A549 (cell line): ENCODE data around the gene CDH6. TPM values are rescaled to one million over a fixed set of nuclear protein-coding genes. Genes with fewer than 3 reads are reported as not detected.

Experiments used
- ATAC-seq, 2 experiments: fragments of 200-7000 bp in 1 of 2; fragments of >200 bp in 1 of 2; cut with Nextera tagmentation in 1 of 2; cut with Tn5 transposase in 1 of 2; 3 replicates each; pipeline versions ENCODE4 v1.8.0 to v1.9.1; 2018 to 2020; ENCODE audit warnings: mild to moderate bottlenecking in 1 of 2, moderate library complexity in 1 of 2
- CTCF ChIA-PET: fragments of 300-600 bp; sonication (Branson Sonifier 250); formaldehyde crosslinking; extraction: SDS; loops from one replicate; lab custom pipeline; 2021; ENCODE audit warnings: antibody characterized with exemption, inconsistent platforms; lab: Yijun Ruan, JAX
- POLR2A ChIA-PET: fragments of 350-600 bp; formaldehyde crosslinking; extraction: SDS; loops from one replicate; lab custom pipeline; 2021; ENCODE audit warnings: antibody characterized with exemption, inconsistent platforms; lab: Yijun Ruan, JAX
- DNase-seq, 2 experiments: peaks; one replicate each; pipeline versions ENCODE4 v3.0.0 to v3.0.0-alpha.2; 2011 to 2016; ENCODE audit warnings: low read depth in 1 of 2, low spot score in 1 of 2
- FAIRE-seq: peaks from 2 replicates; lab custom pipeline; 2011; peaks lifted over from hg19 to GRCh38; lab: Jason Lieb, UNC
- H3K27ac ChIP-seq, 2 experiments: fragments of >200 bp; sonication (Bioruptor Twin); formaldehyde crosslinking; 3 replicates each; pipeline ENCODE4 v1.5.1; 2016 to 2017
- H3K4me1 ChIP-seq: fragments of >200 bp; sonication (Bioruptor Twin); formaldehyde crosslinking; 3 replicates; pipeline ENCODE4 v1.6.1; 2016
- H3K4me2 ChIP-seq: fragments of >200 bp; sonication (Bioruptor Twin); formaldehyde crosslinking; 3 replicates; pipeline ENCODE4 v1.6.1; 2016
- H3K4me3 ChIP-seq: fragments of >200 bp; sonication (Bioruptor Twin); formaldehyde crosslinking; 3 replicates; pipeline ENCODE4 v1.5.1; 2016
- H3K9me3 ChIP-seq: fragments of >200 bp; sonication (Bioruptor Twin); formaldehyde crosslinking; 3 replicates; pipeline ENCODE4 v1.6.1; 2016
- BCL3 ChIP-seq: fragments of >200 bp; sonication (Bioruptor Twin); formaldehyde crosslinking; IDR thresholded peaks from 3 replicates; pipeline ENCODE4 v1.6.1; 2016
- CBX2 ChIP-seq: fragments of 200-600 bp; sonication (generic); IDR thresholded peaks from 2 replicates; pipeline ENCODE4 v1.6.1; 2016; ENCODE audit warnings: low read depth, mild to moderate bottlenecking, borderline replicate concordance
- CEBPB ChIP-seq, 2 experiments: fragments of >200 bp in 1 of 2; sonication (Bioruptor Twin) in 1 of 2; formaldehyde crosslinking in 1 of 2; IDR thresholded peaks; 2 replicates each; pipeline ENCODE4 v1.6.1; 2012 to 2016
- CHD4 ChIP-seq: fragments of 200-600 bp; sonication (generic); IDR thresholded peaks from 2 replicates; pipeline ENCODE4 v1.6.1; 2016; ENCODE audit warnings: antibody characterized with exemption, mild to moderate bottlenecking, borderline replicate concordance
- ESRRA ChIP-seq: fragments of 150-350 bp; IDR thresholded peaks from 2 replicates; pipeline ENCODE4 v1.6.1; 2014; ENCODE audit warnings: mild to moderate bottlenecking, low read length, borderline replicate concordance
- FOSB ChIP-seq: fragments of 250-450 bp; sonication (Bioruptor Pico); IDR thresholded peaks from 2 replicates; pipeline ENCODE4 v1.5.0; 2020; ENCODE audit warnings: mild to moderate bottlenecking, moderate library complexity
- FOSL2 ChIP-seq, 2 experiments: fragments of 450-650 bp in 1 of 2; fragments of >200 bp in 1 of 2; sonication (Bioruptor Twin) in 1 of 2; formaldehyde crosslinking; IDR thresholded peaks; 2 replicates each; pipeline versions ENCODE4 v1.5.0 to v1.6.1; 2016 to 2020; ENCODE audit warnings: mild to moderate bottlenecking in 1 of 2, moderate library complexity in 1 of 2
- HDAC2 ChIP-seq: fragments of 200-600 bp; sonication (generic); IDR thresholded peaks from 2 replicates; pipeline ENCODE4 v1.6.1; 2016
- HEYL ChIP-seq: fragments of 250-450 bp; sonication (Bioruptor Pico); IDR thresholded peaks from 2 replicates; pipeline ENCODE4 v1.8.0; 2021; ENCODE audit warnings: mild to moderate bottlenecking, moderate library complexity
- HOXB5 ChIP-seq: fragments of 250-450 bp; sonication (Bioruptor Pico); IDR thresholded peaks from 2 replicates; pipeline ENCODE4 v1.5.0; 2020; ENCODE audit warnings: mild to moderate bottlenecking, moderate library complexity
- JUN ChIP-seq, 2 experiments: fragments of >200 bp; sonication (Bioruptor Twin); formaldehyde crosslinking; IDR thresholded peaks; 2 replicates in 1 of 2; 3 replicates in 1 of 2; pipeline ENCODE4 v1.6.1; 2016 to 2017
- KDM5A ChIP-seq: fragments of 200-600 bp; sonication (generic); IDR thresholded peaks from 2 replicates; pipeline ENCODE4 v1.6.1; 2016; ENCODE audit warnings: antibody characterized with exemption, mild to moderate bottlenecking
- MAFK ChIP-seq: fragments of 450-650 bp; IDR thresholded peaks from 2 replicates; pipeline ENCODE4 v1.6.1; 2014; ENCODE audit not compliant: partially characterized antibody
- MAZ ChIP-seq: fragments of 150-350 bp; IDR thresholded peaks from 2 replicates; pipeline ENCODE4 v1.6.1; 2014; ENCODE audit warnings: antibody characterized with exemption, low read depth, low read length, borderline replicate concordance
- NFE2L2 ChIP-seq: fragments of 150-350 bp; conservative IDR thresholded peaks from 2 replicates; pipeline ENCODE4 v1.6.1; 2014; ENCODE audit warnings: low read length
- NR3C1 ChIP-seq: fragments of >200 bp; sonication (Bioruptor Twin); formaldehyde crosslinking; IDR thresholded peaks from 3 replicates; pipeline ENCODE4 v1.6.1; 2017
- PHF8 ChIP-seq: fragments of 200-600 bp; sonication (generic); IDR thresholded peaks from 2 replicates; pipeline ENCODE4 v1.6.1; 2016; ENCODE audit warnings: low read depth, mild to moderate bottlenecking, antibody characterized with exemption, moderate library complexity, borderline replicate concordance
- POLR2A ChIP-seq: IDR thresholded peaks from 2 replicates; pipeline ENCODE4 v1.6.1; 2012; ENCODE audit warnings: mild to moderate bottlenecking, low read length
- RCOR1 ChIP-seq: fragments of 150-350 bp; IDR thresholded peaks from 2 replicates; pipeline ENCODE4 v1.6.1; 2014; ENCODE audit warnings: antibody characterized with exemption, low read length, low read depth
- SMC3 ChIP-seq: fragments of >200 bp; sonication (Bioruptor Twin); formaldehyde crosslinking; IDR thresholded peaks from 3 replicates; pipeline ENCODE4 v1.6.1; 2018; ENCODE audit warnings: inconsistent platforms
- SREBF2 ChIP-seq: fragments of 450-650 bp; IDR thresholded peaks from 2 replicates; pipeline ENCODE4 v1.6.1; 2014; ENCODE audit warnings: mild to moderate bottlenecking, moderate library complexity
- TFCP2L1 ChIP-seq: fragments of 250-450 bp; sonication (Bioruptor Pico); IDR thresholded peaks from 2 replicates; pipeline ENCODE4 v1.5.0; 2021; ENCODE audit warnings: mild to moderate bottlenecking
- ZSCAN20 ChIP-seq: fragments of 250-450 bp; sonication (Bioruptor Pico); IDR thresholded peaks from 2 replicates; pipeline ENCODE4 v1.8.0; 2022; ENCODE audit warnings: mild to moderate bottlenecking, moderate library complexity
- WGBS: methylation state at CpG from one replicate; pipeline ENCODE4 v1.1.6; 2017; ENCODE audit errors: missing lambda C conversion rate; 5-methylcytosine and 5-hydroxymethylcytosine counted together
- polyA plus RNA-seq, 4 experiments: library from polyadenylated mRNA; depleted of rRNA in 3 of 4; stranded (reverse); fragments of >200 nt; fragmentation: RNase III in 1 of 4; extraction: RNeasy Plus Mini Kit Qiagen cat#74134 plus additional on column Dnase treatment in 1 of 4; gene quantifications; 2 replicates in 3 of 4; 3 replicates in 1 of 4; pipeline ENCODE4 v1.2.3, GENCODE V29; 2011 to 2017
- TF ChIP-seq, protein P1 (sequence below): fragments of 200-600 bp; sonication (generic); IDR thresholded peaks from 2 replicates; pipeline ENCODE4 v1.6.1; 2016; ENCODE audit warnings: antibody characterized with exemption, mild to moderate bottlenecking, moderate library complexity
- TF ChIP-seq, protein P2 (sequence below): IDR thresholded peaks from 2 replicates; pipeline ENCODE4 v1.6.1; 2012; ENCODE audit warnings: low read depth, borderline replicate concordance
- TF ChIP-seq, protein P3 (sequence below): IDR thresholded peaks from 2 replicates; pipeline ENCODE4 v1.6.1; 2012

Gene CDH6
- polyA plus RNA-seq, 2 of the 4 experiments (the other 2 are of a cell fraction), result 0.25 to 0.61 TPM

DNA sequence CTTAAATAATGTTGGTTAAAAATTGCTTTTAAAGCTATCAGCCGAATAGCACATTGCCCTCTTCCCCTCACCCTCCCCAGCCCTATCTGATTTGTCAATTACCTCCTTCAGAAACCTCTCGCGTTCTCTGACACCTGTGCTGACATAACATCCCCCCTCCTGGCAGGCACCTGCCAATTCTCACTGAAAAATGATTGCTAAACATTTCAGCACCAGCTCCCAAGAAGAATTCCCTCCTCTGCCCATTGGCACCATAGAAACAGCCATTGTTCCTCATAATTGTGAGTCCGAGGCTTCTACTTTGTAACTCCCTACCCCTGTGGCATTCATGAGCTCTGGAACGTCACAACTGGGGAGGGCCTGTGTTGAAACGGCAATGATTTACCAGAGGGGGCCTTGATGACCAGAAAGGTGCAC, 20.2 kb downstream of the CDH6 start:
- H3K27ac ChIP-seq, result no peak overlapping the region
- ChIA-PET CTCF (interaction anchor here (2.5 kb wide), 1 partner anchor 18 kb away, joined by 11 read pairs; no protein-coding TSS in a partner anchor), POLR2A (no interaction called here)
- DNase-seq (no peak), FAIRE-seq (no peak), ATAC-seq (no peak)
- 48% methylated on average over 6 of the region's 6 CpGs for WGBS
- no peak overlapping the region for H3K4me3 ChIP-seq
- no peaks in the 10 kb centered on the region for H3K9me3 ChIP-seq
- TF ChIP-seq TFCP2L1 (CRISPR knock-in tag) (no peak), CHD4 (no peak), HDAC2 (no peak), NFE2L2 (no peak), FOSB (no peak), POLR2A (no peak), HOXB5 (CRISPR knock-in tag) (no peak), ZSCAN20 (no peak), CEBPB (IDR thresholded peaks at IDR 0.05) (no peak), ESRRA (no peak)
- TF ChIP-seq, protein P1, sequence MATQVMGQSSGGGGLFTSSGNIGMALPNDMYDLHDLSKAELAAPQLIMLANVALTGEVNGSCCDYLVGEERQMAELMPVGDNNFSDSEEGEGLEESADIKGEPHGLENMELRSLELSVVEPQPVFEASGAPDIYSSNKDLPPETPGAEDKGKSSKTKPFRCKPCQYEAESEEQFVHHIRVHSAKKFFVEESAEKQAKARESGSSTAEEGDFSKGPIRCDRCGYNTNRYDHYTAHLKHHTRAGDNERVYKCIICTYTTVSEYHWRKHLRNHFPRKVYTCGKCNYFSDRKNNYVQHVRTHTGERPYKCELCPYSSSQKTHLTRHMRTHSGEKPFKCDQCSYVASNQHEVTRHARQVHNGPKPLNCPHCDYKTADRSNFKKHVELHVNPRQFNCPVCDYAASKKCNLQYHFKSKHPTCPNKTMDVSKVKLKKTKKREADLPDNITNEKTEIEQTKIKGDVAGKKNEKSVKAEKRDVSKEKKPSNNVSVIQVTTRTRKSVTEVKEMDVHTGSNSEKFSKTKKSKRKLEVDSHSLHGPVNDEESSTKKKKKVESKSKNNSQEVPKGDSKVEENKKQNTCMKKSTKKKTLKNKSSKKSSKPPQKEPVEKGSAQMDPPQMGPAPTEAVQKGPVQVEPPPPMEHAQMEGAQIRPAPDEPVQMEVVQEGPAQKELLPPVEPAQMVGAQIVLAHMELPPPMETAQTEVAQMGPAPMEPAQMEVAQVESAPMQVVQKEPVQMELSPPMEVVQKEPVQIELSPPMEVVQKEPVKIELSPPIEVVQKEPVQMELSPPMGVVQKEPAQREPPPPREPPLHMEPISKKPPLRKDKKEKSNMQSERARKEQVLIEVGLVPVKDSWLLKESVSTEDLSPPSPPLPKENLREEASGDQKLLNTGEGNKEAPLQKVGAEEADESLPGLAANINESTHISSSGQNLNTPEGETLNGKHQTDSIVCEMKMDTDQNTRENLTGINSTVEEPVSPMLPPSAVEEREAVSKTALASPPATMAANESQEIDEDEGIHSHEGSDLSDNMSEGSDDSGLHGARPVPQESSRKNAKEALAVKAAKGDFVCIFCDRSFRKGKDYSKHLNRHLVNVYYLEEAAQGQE, result no peak
- H3K4me2 ChIP-seq, result no peak overlapping the region
- no peaks in the 10 kb centered on the region for H3K4me1 ChIP-seq

- Histone ChIP-seq H3K9me3 (no peaks in the 10 kb centered on the region), H3K4me1 (no peaks in the 10 kb centered on the region), H3K4me3 (no peak overlapping the region), H3K27ac (no peak overlapping the region), H3K4me2 (no peak overlapping the region)
- POLR2A ChIA-PET, result no interaction called here
- FAIRE-seq (no peak), DNase-seq (no peak), ATAC-seq (no peak)
- 37% methylated on average over 3 of the region's 3 CpGs for WGBS
- CTCF ChIA-PET, result interaction anchor here (2.5 kb wide), 1 partner anchor 18 kb away, joined by 11 read pairs; no protein-coding TSS in a partner anchor
- TF ChIP-seq FOSL2 (IDR thresholded peaks at IDR 0.05) (no peak), FOSL2 (CRISPR knock-in tag; IDR thresholded peaks at IDR 0.05) (no peak), ZSCAN20 (no peak), HEYL (CRISPR knock-in tag) (no peak), RCOR1 (no peak), SMC3 (no peak), HDAC2 (no peak), KDM5A (no peak), CBX2 (no peak), MAZ (no peak), NR3C1 (no peak), HOXB5 (CRISPR knock-in tag) (no peak), PHF8 (no peak), MAFK (no peak), JUN (IDR thresholded peaks at IDR 0.05) (no peak), SREBF2 (no peak), BCL3 (no peak), CHD4 (no peak)
- TF ChIP-seq, protein P2, sequence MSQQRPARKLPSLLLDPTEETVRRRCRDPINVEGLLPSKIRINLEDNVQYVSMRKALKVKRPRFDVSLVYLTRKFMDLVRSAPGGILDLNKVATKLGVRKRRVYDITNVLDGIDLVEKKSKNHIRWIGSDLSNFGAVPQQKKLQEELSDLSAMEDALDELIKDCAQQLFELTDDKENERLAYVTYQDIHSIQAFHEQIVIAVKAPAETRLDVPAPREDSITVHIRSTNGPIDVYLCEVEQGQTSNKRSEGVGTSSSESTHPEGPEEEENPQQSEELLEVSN, result no peak
- TF ChIP-seq, protein P3, sequence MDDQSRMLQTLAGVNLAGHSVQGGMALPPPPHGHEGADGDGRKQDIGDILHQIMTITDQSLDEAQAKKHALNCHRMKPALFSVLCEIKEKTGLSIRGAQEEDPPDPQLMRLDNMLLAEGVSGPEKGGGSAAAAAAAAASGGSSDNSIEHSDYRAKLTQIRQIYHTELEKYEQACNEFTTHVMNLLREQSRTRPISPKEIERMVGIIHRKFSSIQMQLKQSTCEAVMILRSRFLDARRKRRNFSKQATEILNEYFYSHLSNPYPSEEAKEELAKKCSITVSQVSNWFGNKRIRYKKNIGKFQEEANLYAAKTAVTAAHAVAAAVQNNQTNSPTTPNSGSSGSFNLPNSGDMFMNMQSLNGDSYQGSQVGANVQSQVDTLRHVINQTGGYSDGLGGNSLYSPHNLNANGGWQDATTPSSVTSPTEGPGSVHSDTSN, result no peak
Measured at GRCh38 chr5:31214229-31214628, 20.7 kb downstream of the CDH6 start.
